ENCODE data around the gene SFR1. TPM values are rescaled to one million over a fixed set of nuclear protein-coding genes. Genes with fewer than 3 reads are reported as not detected.

The SFR1 gene
- polyA plus RNA-seq, 3 donors = 6.4 to 18.1 (median 16.9) TPM

Other genes starting within 250 kb of the SFR1 start
- 10 to 100 TPM; 19.3 to 37.4 (median 35.9) TPM for gene STN1, start 204.0 kb upstream of the SFR1 start, polyA plus RNA-seq
- gene SLK, start 155.0 kb upstream of the SFR1 start, polyA plus RNA-seq = 1 to 10 TPM; 2.9 to 6.5 (median 4.4) TPM
- gene COL17A1, start 36.3 kb upstream of the SFR1 start, polyA plus RNA-seq = not detected
- gene CFAP43, start 110.2 kb downstream of the SFR1 start, polyA plus RNA-seq = under 1 TPM in 1 of 3 donors, not detected in 2; 0.06 TPM
- 100 to 1,000 TPM; 131 to 581 (median 495) TPM for gene GSTO1, start 132.7 kb downstream of the SFR1 start, polyA plus RNA-seq
- under 1 TPM in 2 of 3 donors, not detected in 1; 0.16 to 0.26 TPM for gene GSTO2, start 147.0 kb downstream of the SFR1 start, polyA plus RNA-seq
- 10 to 100 TPM; 27.5 to 76.6 (median 35.7) TPM for gene ITPRIP, start 216.3 kb downstream of the SFR1 start, polyA plus RNA-seq
- gene CFAP58, start 231.7 kb downstream of the SFR1 start, polyA plus RNA-seq = under 1 TPM in 1 of 3 donors, not detected in 2; 0.16 TPM